BLaER1 (cell line): ENCODE data around the gene TUBG2.
"Not testable (repeated sequence)": the region's sequence is repeated elsewhere in the genome, so short reads cannot be mapped to it uniquely, and the experiment has no call there.

Experiments used
- H3K27ac ChIP-seq: shearing (Covaris generic); formaldehyde crosslinking; 2 replicates; pipeline ENCODE4 v1.8.1; 2022
- H3K27me3 ChIP-seq: shearing (Covaris generic); formaldehyde crosslinking; 2 replicates; pipeline ENCODE4 v1.8.1; 2022
- H3K36me3 ChIP-seq: shearing (Covaris generic); formaldehyde crosslinking; 2 replicates; pipeline ENCODE4 v1.8.1; 2022
- H3K4me1 ChIP-seq: shearing (Covaris generic); formaldehyde crosslinking; 2 replicates; pipeline ENCODE4 v1.8.1; 2022
- H3K4me2 ChIP-seq: shearing (Covaris generic); formaldehyde crosslinking; 2 replicates; pipeline ENCODE4 v1.8.1; 2022
- H3K4me3 ChIP-seq: shearing (Covaris generic); formaldehyde crosslinking; 2 replicates; pipeline ENCODE4 v1.8.1; 2022
- H3K9ac ChIP-seq: shearing (Covaris generic); formaldehyde crosslinking; 2 replicates; pipeline ENCODE4 v1.8.1; 2022
- H3K9me3 ChIP-seq: shearing (Covaris generic); formaldehyde crosslinking; 2 replicates; pipeline ENCODE4 v1.8.1; 2022
- H4K20me1 ChIP-seq: shearing (Covaris generic); formaldehyde crosslinking; 2 replicates; pipeline ENCODE4 v1.8.1; 2022
- Cebpa-rat ChIP-seq: shearing (Covaris generic); IDR thresholded peaks from 2 replicates; pipeline ENCODE4 v1.8.1; 2022

The TUBG2 gene

GRCh38 chr17:42653179-42654124 is 5.6 kb upstream of the TUBG2 start:
- Histone ChIP-seq H3K27me3 (no peaks in the 10 kb centered on the region), H3K4me2 (no peak overlapping the region), H3K9me3 (no peaks in the 10 kb centered on the region), H3K9ac (no peak overlapping the region), H3K27ac (no peak overlapping the region), H3K36me3 (no peaks in the 10 kb centered on the region), H3K4me3 (no peak overlapping the region), H4K20me1 (no peaks in the 10 kb centered on the region; the same call in 1 of the 2 replicates), H3K4me1 (peaks cover 12% of the 10 kb centered on the region)
- TF ChIP-seq Cebpa-rat = no peak

DNA sequence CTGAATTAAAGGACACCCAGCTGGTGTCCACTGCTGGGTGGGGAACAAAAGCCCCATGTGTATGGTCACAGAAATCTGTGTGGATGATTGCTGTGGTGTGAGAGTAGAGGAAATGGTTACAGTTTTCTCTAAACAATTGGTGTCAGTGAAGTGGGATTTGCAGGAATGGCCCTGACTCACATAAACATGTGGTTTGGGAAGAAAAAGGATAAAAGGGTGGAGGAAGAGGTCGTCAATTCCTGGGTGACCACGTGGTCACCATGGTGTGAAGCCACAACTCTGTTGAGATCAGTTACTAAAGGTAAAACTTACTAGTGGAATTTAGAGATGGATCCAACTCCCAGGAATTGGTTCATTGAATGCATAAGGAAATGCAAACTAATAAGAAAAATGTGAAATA is 3.6 kb upstream of the TUBG2 start:
- no peak for TF ChIP-seq Cebpa-rat
- no peaks in the 10 kb centered on the region for H3K27me3 ChIP-seq
- no peaks in the 10 kb centered on the region for H4K20me1 ChIP-seq
- H3K36me3 ChIP-seq = no peaks in the 10 kb centered on the region
- peak overlapping the region; percentile 27 for H3K4me2 ChIP-seq
- H3K4me1 ChIP-seq = peaks cover 25% of the 10 kb centered on the region
- no peaks in the 10 kb centered on the region for H3K9me3 ChIP-seq
- no peak overlapping the region for H3K4me3 ChIP-seq
- H3K9ac ChIP-seq = no peak overlapping the region
- H3K27ac ChIP-seq = no peak overlapping the region

DNA sequence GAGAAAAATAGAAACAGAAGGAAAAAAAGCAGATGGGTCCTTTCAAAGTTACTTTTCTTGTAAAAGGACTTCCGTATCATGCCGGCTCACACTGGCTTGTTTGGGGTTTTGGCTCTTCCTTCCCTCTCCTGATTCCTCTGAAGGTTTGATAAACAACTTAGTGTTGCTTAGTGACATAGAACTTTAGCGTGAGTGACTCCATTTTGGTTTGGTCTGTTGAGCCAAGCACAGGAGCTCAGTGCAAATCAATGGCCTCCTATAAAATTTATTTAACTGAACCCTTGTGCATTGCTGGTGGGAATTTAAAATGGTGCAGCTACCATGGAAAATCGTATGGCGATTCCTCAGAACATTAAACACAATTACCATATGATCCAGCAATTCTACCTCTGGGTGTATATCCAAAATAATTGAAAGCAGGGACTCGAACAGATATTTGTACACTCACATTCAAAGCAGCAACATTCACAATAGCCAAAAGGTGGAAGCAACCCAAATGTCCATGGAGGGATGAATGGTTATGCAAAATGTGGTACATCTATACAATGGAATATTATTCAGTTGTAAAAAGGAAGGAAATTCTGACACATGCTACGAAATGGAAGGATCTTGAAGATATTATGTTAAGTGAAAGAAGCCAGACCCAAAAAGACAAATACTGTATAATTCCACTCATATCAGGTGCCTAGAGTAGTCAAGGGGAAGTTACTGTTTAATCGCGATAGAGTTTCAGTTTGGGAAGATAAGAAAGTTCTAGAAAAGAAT is 1.1 kb upstream of the TUBG2 start:
- Histone ChIP-seq H3K4me2 (no peak overlapping the region), H4K20me1 (no peaks in the 10 kb centered on the region), H3K9ac (no peak overlapping the region), H3K27ac (no peak overlapping the region), H3K36me3 (peaks cover 18% of the 10 kb centered on the region), H3K9me3 (no peaks in the 10 kb centered on the region), H3K4me3 (no peak overlapping the region), H3K27me3 (no peaks in the 10 kb centered on the region), H3K4me1 (peaks cover 26% of the 10 kb centered on the region)
- TF ChIP-seq Cebpa-rat = no peak

GRCh38 chr17:42659932-42660274 is 819 bp downstream of the TUBG2 start:
- H3K4me1 ChIP-seq = peaks cover 26% of the 10 kb centered on the region
- not testable (repeated sequence) for H3K27ac ChIP-seq, H3K9ac ChIP-seq, H4K20me1 ChIP-seq, H3K9me3 ChIP-seq, H3K27me3 ChIP-seq
- peaks cover 30% of the 10 kb centered on the region for H3K36me3 ChIP-seq
- H3K4me2 ChIP-seq = peak overlapping the region; percentile 87
- H3K4me3 ChIP-seq = peak overlapping the region; percentile 69

DNA sequence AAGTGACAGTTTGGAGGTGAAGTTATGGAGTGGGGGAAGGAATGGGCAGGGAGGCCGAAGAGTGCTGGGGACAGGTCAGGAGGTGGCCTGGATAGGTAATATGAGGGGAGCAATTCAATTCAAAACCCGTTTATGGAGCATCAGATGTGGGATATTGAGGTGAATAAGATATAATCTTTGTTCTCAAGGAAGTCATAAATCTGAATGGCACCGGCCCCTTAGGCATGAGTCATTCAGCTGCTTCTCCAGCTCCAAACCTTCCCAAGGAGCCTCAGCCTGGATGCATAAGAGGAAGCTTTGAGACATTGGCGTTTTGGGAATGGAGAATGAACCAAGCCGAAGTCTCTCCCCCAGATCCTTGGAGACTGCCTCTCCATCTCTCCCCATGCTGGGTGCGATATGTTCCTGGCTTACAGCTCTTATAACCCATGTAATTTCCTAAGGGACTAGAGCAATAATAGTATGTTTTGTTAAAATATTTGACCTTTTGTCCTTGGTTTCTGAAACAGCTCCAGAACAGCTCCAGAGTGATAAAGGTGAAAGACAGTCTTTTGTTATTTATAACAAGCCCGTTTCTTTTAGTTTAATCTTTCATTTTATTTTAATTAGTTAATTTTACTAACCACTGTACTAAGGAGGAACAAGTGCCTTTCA is 1.7 kb downstream of the TUBG2 start:
- no peak overlapping the region for H3K4me2 ChIP-seq
- H3K4me1 ChIP-seq = peaks cover 22% of the 10 kb centered on the region
- no peak overlapping the region for H3K27ac ChIP-seq
- no peaks in the 10 kb centered on the region for H3K9me3 ChIP-seq
- TF ChIP-seq Cebpa-rat = no peak
- no peak overlapping the region for H3K4me3 ChIP-seq
- no peaks in the 10 kb centered on the region for H3K27me3 ChIP-seq
- peaks cover 38% of the 10 kb centered on the region for H3K36me3 ChIP-seq
- no peaks in the 10 kb centered on the region for H4K20me1 ChIP-seq
- H3K9ac ChIP-seq = no peak overlapping the region

DNA sequence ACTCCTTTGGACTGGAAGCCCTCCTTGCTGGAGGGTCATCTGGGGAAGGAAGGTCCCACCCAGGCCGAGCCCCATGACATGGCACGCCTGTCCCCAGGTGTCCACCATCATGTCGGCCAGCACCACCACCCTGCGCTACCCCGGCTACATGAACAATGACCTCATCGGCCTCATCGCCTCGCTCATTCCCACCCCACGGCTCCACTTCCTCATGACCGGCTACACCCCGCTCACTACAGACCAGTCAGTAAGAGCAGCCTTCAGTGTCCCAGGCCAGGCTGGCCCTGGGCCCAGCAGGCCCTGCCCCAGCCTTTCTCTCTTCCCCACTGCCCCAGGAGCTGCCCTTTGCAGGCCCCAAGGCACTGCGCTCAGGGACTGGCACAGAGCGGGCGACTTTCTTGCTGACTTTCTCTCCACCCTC is 6.5 kb downstream of the TUBG2 start:
- peaks cover 21% of the 10 kb centered on the region for H3K27me3 ChIP-seq
- H3K9ac ChIP-seq = no peak overlapping the region
- H4K20me1 ChIP-seq = peaks cover 36% of the 10 kb centered on the region
- H3K36me3 ChIP-seq = peaks cover 77% of the 10 kb centered on the region
- TF ChIP-seq Cebpa-rat = no peak
- no peak overlapping the region for H3K27ac ChIP-seq
- H3K4me1 ChIP-seq = peaks cover 6% of the 10 kb centered on the region; the same call in 1 of the 2 replicates
- H3K9me3 ChIP-seq = no peaks in the 10 kb centered on the region
- no peak overlapping the region for H3K4me2 ChIP-seq
- no peak overlapping the region for H3K4me3 ChIP-seq

DNA sequence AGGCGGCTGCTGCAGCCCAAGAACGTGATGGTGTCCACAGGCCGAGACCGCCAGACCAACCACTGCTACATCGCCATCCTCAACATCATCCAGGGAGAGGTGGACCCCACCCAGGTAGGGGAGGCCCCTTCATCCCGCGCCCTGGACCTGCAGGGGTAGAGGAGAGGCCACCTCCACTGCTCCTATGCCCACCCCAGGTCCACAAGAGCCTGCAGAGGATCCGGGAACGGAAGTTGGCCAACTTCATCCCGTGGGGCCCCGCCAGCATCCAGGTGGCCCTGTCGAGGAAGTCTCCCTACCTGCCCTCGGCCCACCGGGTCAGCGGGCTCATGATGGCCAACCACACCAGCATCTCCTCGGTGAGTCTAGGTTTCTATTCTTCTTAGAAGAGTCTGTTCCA is 7.0 kb downstream of the TUBG2 start:
- Histone ChIP-seq H4K20me1 (peaks cover 41% of the 10 kb centered on the region), H3K27me3 (peaks cover 26% of the 10 kb centered on the region), H3K36me3 (peaks cover 81% of the 10 kb centered on the region)
- H3K4me3 ChIP-seq, H3K27ac ChIP-seq, H3K9me3 ChIP-seq, H3K9ac ChIP-seq, H3K4me2 ChIP-seq, H3K4me1 ChIP-seq: not testable (repeated sequence)

GRCh38 chr17:42667088-42667951 is 8.2 kb downstream of the TUBG2 start:
- Histone ChIP-seq H3K4me2 (no peak overlapping the region), H3K4me1 (peaks cover 10% of the 10 kb centered on the region; the same call in 1 of the 2 replicates), H3K4me3 (no peak overlapping the region), H3K9ac (no peak overlapping the region), H3K27ac (no peak overlapping the region), H3K36me3 (peaks cover 81% of the 10 kb centered on the region), H3K27me3 (peaks cover 38% of the 10 kb centered on the region), H3K9me3 (no peaks in the 10 kb centered on the region), H4K20me1 (peaks cover 53% of the 10 kb centered on the region)
- no peak for TF ChIP-seq Cebpa-rat

DNA sequence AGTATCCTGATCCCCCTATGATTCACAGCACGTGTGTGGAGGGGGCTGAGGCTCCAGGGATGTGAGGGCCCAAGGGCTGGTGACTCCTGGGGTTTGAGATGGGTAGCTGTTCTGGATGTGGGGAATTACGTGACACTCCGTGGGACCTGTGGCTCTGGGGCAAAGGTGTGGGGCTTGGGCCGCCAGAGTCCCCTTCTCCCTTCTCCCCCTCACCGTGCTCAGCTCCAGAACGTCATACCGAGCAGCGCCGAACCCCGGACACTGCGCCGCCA is 10.6 kb downstream of the TUBG2 start:
- H3K4me1 ChIP-seq = peaks cover 31% of the 10 kb centered on the region
- H4K20me1 ChIP-seq = peaks cover 76% of the 10 kb centered on the region
- TF ChIP-seq Cebpa-rat = no peak
- H3K9ac ChIP-seq = no peak overlapping the region
- peaks cover 57% of the 10 kb centered on the region for H3K27me3 ChIP-seq
- peaks cover 75% of the 10 kb centered on the region for H3K36me3 ChIP-seq
- H3K27ac ChIP-seq = no peak overlapping the region
- H3K4me2 ChIP-seq = no peak overlapping the region
- no peaks in the 10 kb centered on the region for H3K9me3 ChIP-seq
- H3K4me3 ChIP-seq = no peak overlapping the region
